IMR-90 (cell line): Measurements from ENCODE around the gene ROMO1. TPM values are rescaled to one million over a fixed set of nuclear protein-coding genes. Genes with fewer than 3 reads are reported as not detected.

ENCODE experiments used
- ATAC-seq: fragments of 200-7000 bp; cut with Tn5 transposase; 2 replicates; pipeline ENCODE4 v1.9.1; 2020; ENCODE audit warnings: low read depth, mild to moderate bottlenecking, moderate library complexity
- BruUV-seq: library from RNA; stranded (reverse); fragments of 400-500 nt; replicated peaks from 2 replicates; lab custom pipeline; 2021; lab: Mats Ljungman, UMichigan
- CTCF ChIA-PET: fragments of 300-600 bp; formaldehyde crosslinking; extraction: SDS; loops from one replicate; lab custom pipeline; 2021; ENCODE audit warnings: antibody characterized with exemption; lab: Yijun Ruan, JAX
- POLR2A ChIA-PET: fragments of 300-600 bp; sonication (Branson Sonifier 250); formaldehyde crosslinking; loops from one replicate; lab custom pipeline; 2022; ENCODE audit warnings: antibody characterized with exemption; ENCODE audit not compliant: unreplicated experiment; lab: Charles Lee
- DNase-seq: peaks from one replicate; pipeline ENCODE4 v3.0.0; 2013
- H2AFZ ChIP-seq: replicated peaks from 2 replicates; pipeline ENCODE3; 2013; ENCODE audit warnings: low read length, mild to moderate bottlenecking; ENCODE audit not compliant: poor library complexity
- H2AK5ac ChIP-seq: 2 replicates; pipeline ENCODE4 v1.6.1; 2013; ENCODE audit warnings: low read depth, low read length, inconsistent platforms
- H2AK9ac ChIP-seq: replicated peaks from 2 replicates; pipeline ENCODE3; 2013; ENCODE audit warnings: mild to moderate bottlenecking, low read depth, low read length, moderate library complexity; ENCODE audit not compliant: poor library complexity
- H2BK120ac ChIP-seq: 2 replicates; pipeline ENCODE4 v1.6.1; 2013; ENCODE audit warnings: low read depth, low read length, inconsistent platforms
- H2BK15ac ChIP-seq: 3 replicates; pipeline ENCODE4 v1.6.1; 2013; ENCODE audit warnings: low read depth, low read length, inconsistent platforms
- H2BK20ac ChIP-seq: 2 replicates; pipeline ENCODE4 v1.6.1; 2013; ENCODE audit warnings: low read depth, mild to moderate bottlenecking, inconsistent platforms, low read length, moderate library complexity
- H2BK5ac ChIP-seq: 2 replicates; pipeline ENCODE4 v1.6.1; 2013; ENCODE audit warnings: mild to moderate bottlenecking, low read depth, low read length, inconsistent platforms; ENCODE audit not compliant: poor library complexity, severe bottlenecking
- H3K14ac ChIP-seq: replicated peaks from 2 replicates; pipeline ENCODE4 v1.6.1; 2013; ENCODE audit warnings: low read depth, low read length, inconsistent platforms
- H3K18ac ChIP-seq: 2 replicates; pipeline ENCODE4 v1.6.1; 2013; ENCODE audit warnings: low read depth, low read length, control low read depth
- H3K23ac ChIP-seq: 2 replicates; pipeline ENCODE4 v1.6.1; 2013; ENCODE audit warnings: low read depth, low read length, inconsistent platforms
- H3K27ac ChIP-seq: 2 replicates; pipeline ENCODE4 v1.5.1; 2013; ENCODE audit warnings: mild to moderate bottlenecking, control low read depth, low read length; ENCODE audit not compliant: insufficient read depth
- H3K27me3 ChIP-seq: 2 replicates; pipeline ENCODE4 v1.6.1; 2013; ENCODE audit warnings: low read length; ENCODE audit not compliant: control insufficient read depth, insufficient read depth
- H3K36me3 ChIP-seq: 2 replicates; pipeline ENCODE4 v1.6.1; 2013; ENCODE audit warnings: low read length, mixed read lengths; ENCODE audit not compliant: control insufficient read depth, insufficient read depth
- H3K4ac ChIP-seq: 2 replicates; pipeline ENCODE4 v1.6.1; 2013; ENCODE audit warnings: low read depth, low read length, inconsistent platforms
- H3K4me1 ChIP-seq: 2 replicates; pipeline ENCODE4 v1.6.1; 2013; ENCODE audit warnings: low read length, mixed read lengths; ENCODE audit not compliant: control insufficient read depth, insufficient read depth
- H3K4me2 ChIP-seq: 2 replicates; pipeline ENCODE4 v1.6.1; 2013; ENCODE audit warnings: low read depth, mild to moderate bottlenecking, control low read depth, low read length, moderate library complexity
- H3K4me3 ChIP-seq: 2 replicates; pipeline ENCODE4 v1.5.1; 2013; ENCODE audit warnings: low read depth, mild to moderate bottlenecking, control low read depth, low read length, moderate library complexity; ENCODE audit not compliant: insufficient read depth
- H3K56ac ChIP-seq: 2 replicates; pipeline ENCODE4 v1.6.1; 2013; ENCODE audit warnings: low read length, inconsistent platforms; ENCODE audit not compliant: insufficient read depth; ENCODE audit errors: extremely low read depth
- H3K79me1 ChIP-seq, 2 experiments: 2 replicates each; pipeline ENCODE4 v1.6.1; 2013; ENCODE audit warnings: low read length in 2 of 2, inconsistent platforms in 1 of 2, low read depth in 1 of 2
- H3K9ac ChIP-seq: 2 replicates; pipeline ENCODE4 v1.6.1; 2013; ENCODE audit warnings: low read depth, low read length, control low read depth
- H3K9me1 ChIP-seq: 2 replicates; pipeline ENCODE4 v1.6.1; 2013; ENCODE audit warnings: low read length, inconsistent platforms; ENCODE audit not compliant: insufficient read depth
- H3K9me3 ChIP-seq: 2 replicates; pipeline ENCODE4 v1.6.1; 2013; ENCODE audit warnings: low read length; ENCODE audit not compliant: control insufficient read depth, insufficient read depth
- H4K20me1 ChIP-seq: 2 replicates; pipeline ENCODE4 v1.6.1; 2013; ENCODE audit warnings: low read length, inconsistent platforms; ENCODE audit not compliant: insufficient read depth
- H4K5ac ChIP-seq: 2 replicates; pipeline ENCODE4 v1.6.1; 2013; ENCODE audit warnings: mild to moderate bottlenecking, low read depth, low read length, control low read depth
- H4K8ac ChIP-seq, 2 experiments: 2 replicates each; pipeline ENCODE4 v1.6.1; 2013; ENCODE audit warnings: low read depth in 2 of 2, low read length in 2 of 2, control low read depth in 1 of 2, inconsistent platforms in 1 of 2
- H4K91ac ChIP-seq: 2 replicates; pipeline ENCODE4 v1.6.1; 2013; ENCODE audit warnings: low read depth, low read length, inconsistent platforms; ENCODE audit not compliant: insufficient read depth
- BHLHE40 ChIP-seq: fragments of 150-350 bp; IDR thresholded peaks from 2 replicates; pipeline ENCODE4 v1.6.1; 2016; ENCODE audit warnings: mild to moderate bottlenecking, low read depth, low read length
- CEBPB ChIP-seq: IDR thresholded peaks from 2 replicates; pipeline ENCODE4 v1.6.1; 2012; ENCODE audit warnings: low read depth, low read length, improper control_type of control experiment
- ELK1 ChIP-seq: fragments of 150-350 bp; IDR thresholded peaks from 2 replicates; pipeline ENCODE4 v1.6.1; 2016; ENCODE audit warnings: low read depth, mild to moderate bottlenecking, low read length, moderate library complexity, borderline replicate concordance
- FOS ChIP-seq: fragments of 150-350 bp; IDR thresholded peaks from 2 replicates; pipeline ENCODE4 v1.6.1; 2016; ENCODE audit warnings: low read depth, low read length
- MAFK ChIP-seq: IDR thresholded peaks from 2 replicates; pipeline ENCODE4 v1.6.1; 2012; ENCODE audit warnings: low read depth, low read length, improper control_type of control experiment
- MXI1 ChIP-seq: IDR thresholded peaks from 2 replicates; pipeline ENCODE4 v1.6.1; 2012; ENCODE audit warnings: low read depth, mild to moderate bottlenecking, low read length, moderate library complexity, borderline replicate concordance
- POLR2A ChIP-seq: IDR thresholded peaks from 2 replicates; pipeline ENCODE4 v1.6.1; 2012; ENCODE audit warnings: mild to moderate bottlenecking, low read depth, low read length
- RCOR1 ChIP-seq: IDR thresholded peaks from 2 replicates; pipeline ENCODE4 v1.6.1; 2012; ENCODE audit warnings: mild to moderate bottlenecking, low read length, improper control_type of control experiment; ENCODE audit not compliant: insufficient replicate concordance
- WGBS, 2 experiments: methylation state at CpG; one replicate each; pipeline versions ENCODE4 v1.1.5 to v1.1.7; 2013; ENCODE audit warnings: missing lambda C conversion rate in 2 of 2; ENCODE audit not compliant: insufficient read length in 1 of 2; ENCODE audit errors: extremely low coverage in 2 of 2; 5-methylcytosine and 5-hydroxymethylcytosine counted together
- dilution Hi-C: fragments of 300-500 bp; cut with HindIII; formaldehyde crosslinking; loops from one replicate; pipeline ENCODE4 v1.14.3; 2018; ENCODE audit warnings: low sequenced_read_pairs; ENCODE audit not compliant: unreplicated experiment
- in situ Hi-C: fragments of 300-500 bp; cut with MboI; formaldehyde crosslinking; loops from 3 replicates; pipeline ENCODE4 v1.14.3; 2019; ENCODE audit warnings: low sequenced_read_pairs, inconsistent platforms, mixed read lengths
- intact Hi-C: fragments of 100-400 bp; cut with micrococcal nuclease; formaldehyde crosslinking; loops from 2 replicates; pipeline ENCODE4 v1.10.0; 2022
- polyA plus RNA-seq, 3 experiments: library from polyadenylated mRNA; depleted of rRNA; stranded (reverse); fragments of >200 nt; gene quantifications; 2 replicates each; pipeline ENCODE4 v1.2.3, GENCODE V29; 2012; ENCODE audit warnings: low replicate concordance in 1 of 3
- total RNA-seq: library from RNA; depleted of rRNA; stranded (reverse); fragments of >200 nt; gene quantifications from 2 replicates; pipeline ENCODE4 v1.2.3, GENCODE V29; 2012

ROMO1 gene
- total and polyA plus RNA-seq, 2 of the 4 experiments (the other 2 are of a cell fraction) = 223 to 555 TPM

- H3K4me1 ChIP-seq = peaks cover 9% of the 10 kb centered on the region
- no peak for ATAC-seq
- H2AFZ ChIP-seq = no peak overlapping the region
- H3K79me1 ChIP-seq = peaks cover 25 to 73% of the 10 kb centered on the region in 2 experiments
- H3K4me3 ChIP-seq = no peak overlapping the region
- dilution Hi-C loops (no loop called here), intact Hi-C loops (no loop called here), in situ Hi-C loops (no loop called here)
- no peak overlapping the region for H3K4me2 ChIP-seq
- H3K36me3 ChIP-seq = peaks cover 23% of the 10 kb centered on the region
- no peak overlapping the region for H4K8ac ChIP-seq
- H3K23ac ChIP-seq = no peak overlapping the region
- H3K27ac ChIP-seq = no peak overlapping the region
- ChIA-PET CTCF (no interaction called here), POLR2A (no interaction called here)
- H3K4ac ChIP-seq = no peak overlapping the region
- H3K56ac ChIP-seq = no peak overlapping the region
- no peak overlapping the region for H2BK120ac ChIP-seq
- H2AK5ac ChIP-seq = no peak overlapping the region
- TF ChIP-seq CEBPB (no peak), RCOR1 (no peak), MAFK (no peak), FOS (no peak), MXI1 (no peak), BHLHE40 (no peak), POLR2A (no peak), ELK1 (no peak)
- WGBS, 2 experiments = no CpG with 5 or more reads among the region's 3 CpGs
- H3K9me1 ChIP-seq = peaks cover 16% of the 10 kb centered on the region
- no peak overlapping the region for H2BK5ac ChIP-seq
- no peak overlapping the region for H4K91ac ChIP-seq
- H3K18ac ChIP-seq = no peak overlapping the region
- no peak overlapping the region for H2AK9ac ChIP-seq
- no peaks in the 10 kb centered on the region for H3K27me3 ChIP-seq
- no peak overlapping the region for H3K14ac ChIP-seq
- no peak overlapping the region for H2BK20ac ChIP-seq
- H3K9ac ChIP-seq = no peak overlapping the region
- H2BK15ac ChIP-seq = no peak overlapping the region
- no peak overlapping the region for H4K5ac ChIP-seq
- H3K9me3 ChIP-seq = no peaks in the 10 kb centered on the region
- peaks cover 91% of the 10 kb centered on the region for H4K20me1 ChIP-seq
- BruUV-seq = no TSS peak
- DNase-seq = no peak
Measured at GRCh38 chr20:35653430-35653734, 45.8 kb upstream of the ROMO1 start.
